Hepatocyte (in vitro differentiated cells): ENCODE results near the gene MSH3.

ENCODE experiments used
- CTCF ChIP-seq: fragments of 200-600 bp; sonication (generic); IDR thresholded peaks from 2 replicates; pipeline ENCODE4 v1.5.1; 2016; ENCODE audit warnings: antibody characterized with exemption, mild to moderate bottlenecking; ENCODE audit not compliant: poor library complexity
- EZH2 ChIP-seq: fragments of 200-600 bp; sonication (generic); IDR thresholded peaks from 2 replicates; pipeline ENCODE4 v1.6.1; 2016; ENCODE audit warnings: antibody characterized with exemption, mild to moderate bottlenecking, borderline replicate concordance
- EZH2phosphoT487 ChIP-seq: fragments of 200-600 bp; sonication (generic); IDR thresholded peaks from one replicate; pipeline ENCODE4 v1.6.1; 2018; ENCODE audit warnings: antibody characterized with exemption, mild to moderate bottlenecking, low read depth, moderate library complexity; ENCODE audit not compliant: unreplicated experiment, severe bottlenecking

GRCh38 chr5:80706835-80707447 is 52.5 kb downstream of the MSH3 start:
- no peak for TF ChIP-seq EZH2phosphoT487
- TF ChIP-seq CTCF = no peak
- no peak for TF ChIP-seq EZH2
